RWPE1 (cell line): ENCODE measurements around the gene MSTO1.
A peak's percentile ranks its signal among the peaks of the same experiment; 100 is the strongest.
"Not testable (repeated sequence)": the region's sequence is repeated elsewhere in the genome, so short reads cannot be mapped to it uniquely, and the experiment has no call there.

Experiments used
- CTCF ChIA-PET: fragments of 350-600 bp; sonication (Branson Sonifier 250); formaldehyde crosslinking; extraction: SDS; loops from one replicate; lab custom pipeline; 2021; lab: Yijun Ruan, JAX
- POLR2A ChIA-PET: fragments of 400-600 bp; formaldehyde crosslinking; extraction: SDS; loops from one replicate; lab custom pipeline; 2020; ENCODE audit warnings: antibody characterized with exemption; ENCODE audit not compliant: low non-redundant PET; lab: Yijun Ruan, JAX
- DNase-seq: peaks from one replicate; pipeline ENCODE4 v3.0.0; 2012; ENCODE audit warnings: low spot score
- H3K27ac ChIP-seq: fragments of 450-650 bp; 2 replicates; pipeline ENCODE4 v1.5.1; 2017
- CTCF ChIP-seq: fragments of 450-650 bp; conservative IDR thresholded peaks from 2 replicates; pipeline ENCODE4 v1.5.1; 2017; ENCODE audit warnings: low read depth, mild to moderate bottlenecking

The MSTO1 gene

GRCh38 chr1:155609515-155610256 is at the start of gene MSTO1:
TSS of gene MSTO1 (plus strand) at chr1:155610218. CDS start at chr1:155610249, 31 bp downstream.
- CTCF ChIA-PET, result no interaction called here
- H3K27ac ChIP-seq, result peak within 1 kb of the TSS; percentile 64
- no peak for TF ChIP-seq CTCF
- POLR2A ChIA-PET, result interaction anchor here (0.6 kb wide), 1 partner anchor 1720 kb away, joined by 3 read pairs; no protein-coding TSS in a partner anchor
- peak; percentile 95 for DNase-seq

- POLR2A ChIA-PET, CTCF ChIA-PET: not testable (repeated sequence)
- DNase-seq, result peak; percentile 26
- peak overlapping the region; percentile 94 for H3K27ac ChIP-seq
These were observed 48.0 kb upstream of the MSTO1 start for GRCh38 chr1:155561779-155562580.

- peak within 1 kb of the TSS; percentile 94 for H3K27ac ChIP-seq
- TF ChIP-seq CTCF, result no peak
- DNase-seq, result peak; percentile 94
- ChIA-PET POLR2A (no interaction called here), CTCF (no interaction called here)
These were observed 47.2 kb upstream of the MSTO1 start, which contains the start of gene ASH1L for GRCh38 chr1:155562581-155563376. TSS of gene ASH1L (minus strand) at chr1:155562803. CDS start at chr1:155521519, 41,284 bp downstream.

GRCh38 chr1:155563377-155564022 is 46.5 kb upstream of the MSTO1 start:
- CTCF ChIA-PET, result interaction anchor here (0.7 kb wide), 1 partner anchor 123 kb away, joined by 3 read pairs; no protein-coding TSS in a partner anchor
- DNase-seq, POLR2A ChIA-PET: not testable (repeated sequence)
- H3K27ac ChIP-seq, result peak overlapping the region; percentile 94

- ChIA-PET POLR2A (no interaction called here), CTCF (no interaction called here)
- no peak for DNase-seq
- no peak for TF ChIP-seq CTCF
- H3K27ac ChIP-seq, result no peak overlapping the region
These were observed 39.9 kb upstream of the MSTO1 start for GRCh38 chr1:155569988-155570592.

- H3K27ac ChIP-seq, result no peak overlapping the region
- DNase-seq, result no peak
- ChIA-PET POLR2A (no interaction called here), CTCF (no interaction called here)
- no peak for TF ChIP-seq CTCF
These were observed 39.4 kb upstream of the MSTO1 start for GRCh38 chr1:155570593-155570990.
